HepG2 (cell line): Measurements from ENCODE around the gene APLF. TPM values are rescaled to one million over a fixed set of nuclear protein-coding genes. Genes with fewer than 3 reads are reported as not detected.

Source experiments
- ATAC-seq: fragments of 200-7000 bp; cut with Tn5 transposase; 3 replicates; pipeline ENCODE4 v1.9.1; 2020; ENCODE audit warnings: mild to moderate bottlenecking, moderate library complexity
- BruUV-seq: library from RNA; stranded (reverse); fragments of 400-500 nt; replicated peaks from 2 replicates; lab custom pipeline; 2021; lab: Mats Ljungman, UMichigan
- CTCF ChIA-PET: fragments of 300-600 bp; formaldehyde crosslinking; extraction: SDS; loops from one replicate; lab custom pipeline; 2021; ENCODE audit warnings: low total read pairs, inconsistent platforms, low intra/inter-chr PET ratio; lab: Yijun Ruan, JAX
- POLR2A ChIA-PET: fragments of 350-600 bp; sonication (Branson Sonifier 250); formaldehyde crosslinking; loops from one replicate; lab custom pipeline; 2020; ENCODE audit warnings: antibody characterized with exemption, inconsistent platforms; lab: Yijun Ruan, JAX
- DNase-seq: peaks from one replicate; pipeline ENCODE4 v3.0.0-alpha.2; 2015; ENCODE audit warnings: low spot score
- FAIRE-seq: peaks from 3 replicates; lab custom pipeline; 2011; peaks lifted over from hg19 to GRCh38; lab: Jason Lieb, UNC
- H2AFZ ChIP-seq: one replicate; pipeline ENCODE4 v1.6.1; 2011; ENCODE audit warnings: low read length, inconsistent platforms
- H3K27ac ChIP-seq: fragments of 300-600 bp; 3 replicates; pipeline ENCODE4 v1.8.0; 2011; ENCODE audit warnings: mixed run types, mild to moderate bottlenecking, mixed read lengths, low read length, inconsistent platforms; ENCODE audit not compliant: insufficient read depth; ENCODE audit errors: extremely low read length
- H3K27me3 ChIP-seq, 2 experiments: fragments of 200-600 bp in 1 of 2; 2 replicates in 1 of 2; 3 replicates in 1 of 2; pipeline versions ENCODE4 v1.6.0 to v1.8.0; 2011; ENCODE audit warnings: low read length in 2 of 2, mild to moderate bottlenecking in 2 of 2, moderate library complexity in 2 of 2, inconsistent platforms in 1 of 2; ENCODE audit not compliant: insufficient read depth in 2 of 2, control insufficient read depth in 1 of 2
- H3K36me3 ChIP-seq, 2 experiments: fragments of 200-600 bp in 1 of 2; replicated peaks in 1 of 2; 2 replicates in 1 of 2; 3 replicates in 1 of 2; pipeline versions ENCODE4 v1.5.1 to v1.8.0; 2011; ENCODE audit warnings: low read length in 2 of 2, inconsistent platforms in 1 of 2; ENCODE audit not compliant: insufficient read depth in 2 of 2, control insufficient read depth in 1 of 2
- H3K4me1 ChIP-seq: 2 replicates; pipeline ENCODE4 v1.5.1; 2012; ENCODE audit warnings: low read length, inconsistent platforms; ENCODE audit not compliant: insufficient read depth
- H3K4me2 ChIP-seq: 2 replicates; pipeline ENCODE4 v1.6.0; 2011; ENCODE audit warnings: low read depth, low read length, inconsistent platforms
- H3K4me3 ChIP-seq, 3 experiments: fragments of 200-600 bp in 1 of 3; sonication (generic), shearing (Covaris generic) in 1 of 3; replicated peaks in 1 of 3; 2 replicates each; pipeline ENCODE4 v1.5.1; 2011 to 2016; ENCODE audit warnings: low read length in 3 of 3, inconsistent platforms in 2 of 3, low read depth in 2 of 3, mild to moderate bottlenecking in 2 of 3, control low read depth in 1 of 3, mixed read lengths in 1 of 3; ENCODE audit not compliant: insufficient read depth in 1 of 3
- H3K79me2 ChIP-seq: one replicate; pipeline ENCODE4 v1.6.1; 2011; ENCODE audit warnings: low read length, inconsistent platforms; ENCODE audit not compliant: insufficient read depth
- H3K9ac ChIP-seq: 2 replicates; pipeline ENCODE4 v1.6.0; 2011; ENCODE audit warnings: mild to moderate bottlenecking, low read depth, low read length, inconsistent platforms; ENCODE audit not compliant: insufficient read depth
- H3K9me3 ChIP-seq: 2 replicates; pipeline ENCODE4 v1.5.1; 2012; ENCODE audit warnings: mild to moderate bottlenecking, low read length
- H4K20me1 ChIP-seq: 2 replicates; pipeline ENCODE4 v1.6.0; 2011; ENCODE audit warnings: inconsistent platforms, mild to moderate bottlenecking, low read length, moderate library complexity; ENCODE audit not compliant: insufficient read depth
- ATF7-NPFF ChIP-seq: sonication (generic); formaldehyde crosslinking; IDR thresholded peaks from 2 replicates; pipeline ENCODE4 v1.8.1; 2023; ENCODE audit warnings: mild to moderate bottlenecking, low read depth, missing genetic modification reagents, moderate library complexity
- CREB1 ChIP-seq, 2 experiments: fragments of 450-650 bp in 1 of 2; IDR thresholded peaks; 2 replicates each; pipeline ENCODE4 v1.6.1; 2016 to 2017; ENCODE audit warnings: control low read depth in 1 of 2, mild to moderate bottlenecking in 1 of 2, missing compliant biosample characterization in 1 of 2, missing genetic modification characterization in 1 of 2
- MAFF ChIP-seq: IDR thresholded peaks from 2 replicates; pipeline ENCODE4 v1.6.1; 2011; ENCODE audit warnings: low read depth, low read length, improper control_type of control experiment
- MAFK ChIP-seq, 2 experiments: IDR thresholded peaks in 1 of 2; conservative IDR thresholded peaks in 1 of 2; 2 replicates each; pipeline ENCODE4 v1.6.1; 2011; ENCODE audit warnings: improper control_type of control experiment in 2 of 2, low read length in 2 of 2
- POLR2AphosphoS5 ChIP-seq: IDR thresholded peaks from 2 replicates; pipeline ENCODE4 v1.6.1; 2012; ENCODE audit warnings: low read depth, low read length
- SMAD9 ChIP-seq: sonication (generic); formaldehyde crosslinking; IDR thresholded peaks from 2 replicates; pipeline ENCODE4 v1.5.1; 2020; ENCODE audit warnings: mild to moderate bottlenecking, missing genetic modification reagents
- SNAI1 ChIP-seq: sonication (generic); formaldehyde crosslinking; IDR thresholded peaks from 2 replicates; pipeline ENCODE4 v1.5.0; 2020; ENCODE audit warnings: mild to moderate bottlenecking, missing genetic modification reagents, borderline replicate concordance
- TMF1 ChIP-seq: sonication (generic); formaldehyde crosslinking; IDR thresholded peaks from 2 replicates; pipeline ENCODE4 v1.8.1; 2022; ENCODE audit warnings: low read depth, missing genetic modification reagents
- TOPORS ChIP-seq: sonication (generic); formaldehyde crosslinking; IDR thresholded peaks from 2 replicates; pipeline ENCODE4 v1.8.0; 2023; ENCODE audit warnings: mild to moderate bottlenecking, missing genetic modification reagents
- ZBTB7A ChIP-seq: sonication (generic); formaldehyde crosslinking; IDR thresholded peaks from 2 replicates; pipeline ENCODE4 v1.8.0; 2022; ENCODE audit warnings: mild to moderate bottlenecking, missing genetic modification reagents
- ZNF20 ChIP-seq: sonication (generic); formaldehyde crosslinking; IDR thresholded peaks from 2 replicates; pipeline ENCODE4 v1.4.0; 2020; ENCODE audit warnings: mild to moderate bottlenecking, moderate library complexity, missing genetic modification reagents
- ZNF232 ChIP-seq: sonication (generic); formaldehyde crosslinking; IDR thresholded peaks from 2 replicates; pipeline ENCODE4 v1.4.0; 2020; ENCODE audit warnings: missing genetic modification reagents, borderline replicate concordance
- ZNF24 ChIP-seq: fragments of 450-650 bp; IDR thresholded peaks from 2 replicates; pipeline ENCODE4 v1.6.1; 2017; ENCODE audit warnings: antibody characterized with exemption, mild to moderate bottlenecking
- ZNF264 ChIP-seq: sonication (generic); formaldehyde crosslinking; IDR thresholded peaks from 2 replicates; pipeline ENCODE4 v1.4.0; 2020; ENCODE audit warnings: missing genetic modification reagents
- ZNF34 ChIP-seq: sonication (generic); formaldehyde crosslinking; IDR thresholded peaks from 2 replicates; pipeline ENCODE4 v1.4.0; 2020; ENCODE audit warnings: mild to moderate bottlenecking, missing genetic modification reagents, borderline replicate concordance
- ZNF556 ChIP-seq: sonication (generic); formaldehyde crosslinking; IDR thresholded peaks from 2 replicates; pipeline ENCODE4 v1.4.0; 2020; ENCODE audit warnings: mild to moderate bottlenecking, missing genetic modification reagents, borderline replicate concordance
- ZNF567 ChIP-seq: sonication (generic); formaldehyde crosslinking; IDR thresholded peaks from 2 replicates; pipeline ENCODE4 v1.8.1; 2023; ENCODE audit warnings: mild to moderate bottlenecking, missing genetic modification reagents, borderline replicate concordance
- WGBS: methylation state at CpG from one replicate; pipeline ENCODE4 v1.1.6; 2017; ENCODE audit warnings: low lambda C conversion rate; 5-methylcytosine and 5-hydroxymethylcytosine counted together
- in situ Hi-C: cut with HindIII; loops from 2 replicates; pipeline ENCODE4 v1.10.0; 2017; ENCODE audit warnings: low pct_unique_long_range_greater_than_20kb; ENCODE audit not compliant: extremely low pct_ligation_motif_present
- intact Hi-C: fragments of 100-400 bp; cut with micrococcal nuclease; formaldehyde crosslinking; loops from one replicate; pipeline ENCODE4 v1.10.0; 2022; ENCODE audit not compliant: unreplicated experiment
- polyA plus RNA-seq, 8 experiments: library from polyadenylated mRNA; depleted of rRNA in 3 of 8; stranded (reverse) in 7 of 8; unstranded in 1 of 8; fragments of >200 nt; fragmentation: Illumina TruSeq in 4 of 8; extraction: Trizol in 4 of 8; gene quantifications; 2 replicates each; pipeline versions ENCODE4 v1.2.1 to v1.2.3, GENCODE V29; 2011 to 2016; ENCODE audit warnings: low read depth in 4 of 8, missing spikeins in 1 of 8, mixed read lengths in 1 of 8; ENCODE audit not compliant: insufficient read depth in 1 of 8
- total RNA-seq, 5 experiments: library from RNA; depleted of rRNA; stranded (reverse); fragments of >200 nt; fragmentation: Illumina TruSeq; extraction: Trizol; gene quantifications; 2 replicates each; pipeline ENCODE4 v1.2.3, GENCODE V29; 2016; ENCODE audit warnings: low read depth in 1 of 5
- TF ChIP-seq, protein P1 (sequence below): sonication (generic); formaldehyde crosslinking; IDR thresholded peaks from 2 replicates; pipeline ENCODE4 v1.9.0; 2021; ENCODE audit warnings: missing genetic modification reagents, mild to moderate bottlenecking, borderline replicate concordance
- TF ChIP-seq, protein P2 (sequence below): sonication (generic); formaldehyde crosslinking; IDR thresholded peaks from 2 replicates; pipeline ENCODE4 v1.8.1; 2023; ENCODE audit warnings: mild to moderate bottlenecking, inconsistent platforms, moderate library complexity, missing genetic modification reagents, borderline replicate concordance

Gene APLF
- total and polyA plus RNA-seq, 2 of the 13 experiments (the other 11 are each of a cell fraction or from before 2014, with no cell fraction given): 0.45 to 2.2 TPM

DNA sequence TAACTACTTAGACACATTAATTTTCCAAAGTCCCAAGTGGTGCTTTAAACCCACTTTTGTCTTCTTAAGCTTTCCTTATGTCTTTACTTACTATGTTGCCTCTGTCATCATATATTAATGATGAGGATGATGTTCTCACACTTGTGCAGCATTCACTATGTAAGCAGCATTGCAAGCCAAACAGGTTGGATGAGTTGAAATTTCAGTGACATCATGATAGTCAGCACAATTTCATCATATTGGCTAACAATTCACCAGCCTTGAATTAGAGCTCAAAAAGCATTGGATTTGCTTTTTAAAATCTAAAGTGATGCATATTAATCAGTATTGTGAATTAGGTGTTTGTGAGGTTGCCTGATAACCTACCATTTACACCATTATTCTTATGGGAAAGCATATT, 7.7 kb downstream of the APLF start:
- no peak overlapping the region for H3K4me2 ChIP-seq
- TF ChIP-seq ZNF24 (no peak), CREB1 (IDR thresholded peaks at IDR 0.05) (0 out of 2 replicates have a peak, but pooled peaks have one; percentile 25), CREB1 (CRISPR knock-in tag; IDR thresholded peaks at IDR 0.05) (no peak), MAFK (conservative IDR thresholded peaks at IDR 0.05 in 1 of 2, IDR thresholded peaks at IDR 0.05 in 1 of 2; ENCODE audit: low read length in 2 of 2) (peak; percentile 14 to 28; a peak in 2 of 4 replicates), MAFF (peak; percentile 14; the same call in 1 of the 2 replicates), ZNF264 (CRISPR knock-in tag) (no peak)
- no peaks in the 10 kb centered on the region for H3K27me3 ChIP-seq
- H3K9me3 ChIP-seq: no peaks in the 10 kb centered on the region
- H3K4me3 ChIP-seq: no peak overlapping the region
- ChIA-PET POLR2A (no interaction called here), CTCF (no interaction called here)
- intact Hi-C loops (no loop called here), in situ Hi-C loops (no loop called here)
- no peak overlapping the region for H3K9ac ChIP-seq
- H2AFZ ChIP-seq: no peak overlapping the region
- no peaks in the 10 kb centered on the region for H3K36me3 ChIP-seq
- H3K4me1 ChIP-seq: peaks cover under 1% of the 10 kb centered on the region; the same call in 1 of the 2 replicates
- no peak for ATAC-seq
- H3K27ac ChIP-seq: no peak overlapping the region
- no TSS peak for BruUV-seq
- FAIRE-seq: no peak
- DNase-seq: no peak
- no peaks in the 10 kb centered on the region for H4K20me1 ChIP-seq
- H3K79me2 ChIP-seq: no peaks in the 10 kb centered on the region

DNA sequence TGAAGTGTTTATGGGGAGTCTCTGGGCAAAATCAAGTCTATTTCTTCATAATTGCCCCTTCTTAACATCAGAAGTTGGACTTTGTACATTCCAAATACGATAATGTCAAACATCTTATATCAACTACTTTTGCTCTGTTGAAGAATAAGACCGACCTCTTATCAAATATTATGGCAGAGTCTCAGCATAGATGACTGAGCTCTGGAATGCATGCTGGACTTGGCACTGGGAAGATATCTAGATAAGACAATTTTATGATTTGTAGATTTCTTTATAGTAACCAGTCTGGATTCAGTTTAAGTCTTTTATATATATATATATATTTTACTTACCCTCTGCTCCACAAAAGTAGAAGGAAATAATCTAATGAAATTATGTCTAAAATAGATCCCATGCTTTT, 8.2 kb downstream of the APLF start:
- in situ Hi-C loops: no loop called here
- Histone ChIP-seq H3K9me3 (no peaks in the 10 kb centered on the region), H3K27ac (no peak overlapping the region), H3K4me2 (no peak overlapping the region), H3K36me3 (no peaks in the 10 kb centered on the region), H4K20me1 (no peaks in the 10 kb centered on the region), H2AFZ (no peak overlapping the region), H3K4me1 (no peaks in the 10 kb centered on the region), H3K9ac (no peak overlapping the region), H3K4me3 (no peak overlapping the region), H3K79me2 (no peaks in the 10 kb centered on the region), H3K27me3 (no peaks in the 10 kb centered on the region)
- ATAC-seq (no peak), DNase-seq (no peak), FAIRE-seq (no peak)
- WGBS: 54% methylated on average over 2 of the region's 2 CpGs
- intact Hi-C loops: no loop called here
- POLR2A ChIA-PET: no interaction called here
- CTCF ChIA-PET: no interaction called here
- BruUV-seq: no TSS peak
- TF ChIP-seq TMF1 (CRISPR knock-in tag) (no peak), SNAI1 (CRISPR knock-in tag) (no peak), ZNF20 (CRISPR knock-in tag) (no peak), POLR2AphosphoS5 (no peak), SMAD9 (no peak), ZNF232 (CRISPR knock-in tag) (no peak), ZNF567 (CRISPR knock-in tag) (no peak), ZNF556 (CRISPR knock-in tag) (no peak), ATF7-NPFF (no peak), TOPORS (CRISPR knock-in tag) (no peak), ZNF34 (CRISPR knock-in tag) (no peak), ZBTB7A (CRISPR knock-in tag) (no peak)
- TF ChIP-seq, protein P1, sequence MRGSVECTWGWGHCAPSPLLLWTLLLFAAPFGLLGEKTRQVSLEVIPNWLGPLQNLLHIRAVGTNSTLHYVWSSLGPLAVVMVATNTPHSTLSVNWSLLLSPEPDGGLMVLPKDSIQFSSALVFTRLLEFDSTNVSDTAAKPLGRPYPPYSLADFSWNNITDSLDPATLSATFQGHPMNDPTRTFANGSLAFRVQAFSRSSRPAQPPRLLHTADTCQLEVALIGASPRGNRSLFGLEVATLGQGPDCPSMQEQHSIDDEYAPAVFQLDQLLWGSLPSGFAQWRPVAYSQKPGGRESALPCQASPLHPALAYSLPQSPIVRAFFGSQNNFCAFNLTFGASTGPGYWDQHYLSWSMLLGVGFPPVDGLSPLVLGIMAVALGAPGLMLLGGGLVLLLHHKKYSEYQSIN (CRISPR knock-in tag): no peak
- TF ChIP-seq, protein P2, sequence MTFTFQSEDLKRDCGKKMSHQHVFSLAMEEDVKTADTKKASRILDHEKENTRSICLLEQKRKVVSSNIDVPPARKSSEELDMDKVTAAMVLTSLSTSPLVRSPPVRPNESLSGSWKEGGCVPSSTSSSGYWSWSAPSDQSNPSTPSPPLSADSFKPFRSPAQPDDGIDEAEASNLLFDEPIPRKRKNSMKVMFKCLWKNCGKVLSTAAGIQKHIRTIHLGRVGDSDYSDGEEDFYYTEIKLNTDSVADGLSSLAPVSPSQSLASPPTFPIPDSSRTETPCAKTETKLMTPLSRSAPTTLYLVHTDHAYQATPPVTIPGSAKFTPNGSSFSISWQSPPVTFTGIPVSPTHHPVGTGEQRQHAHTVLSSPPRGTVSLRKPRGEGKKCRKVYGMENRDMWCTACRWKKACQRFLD (CRISPR knock-in tag): no peak
